Lung (tissue), 12 donors: Measurements from ENCODE around the gene RBPJ. TPM values are rescaled to one million over a fixed set of nuclear protein-coding genes. Genes with fewer than 3 reads are reported as not detected.

Experiments
- ATAC-seq: fragments of 200-7000 bp; cut with Tn5 transposase; one replicate; pipeline ENCODE4 v1.9.1; 2020; ENCODE audit warnings: moderate number of reproducible peaks; ENCODE audit not compliant: insufficient read depth, low FRiP score
- DNase-seq, 3 donors: peaks; one replicate each; pipeline ENCODE4 v3.0.0-alpha.2; 2013 to 2017
- H3K27ac ChIP-seq, 2 donors: one replicate each; pipeline ENCODE4 v1.5.1; 2013; ENCODE audit warnings: mild to moderate bottlenecking in 2 of 2, moderate library complexity in 2 of 2, control low read depth in 1 of 2, inconsistent platforms in 1 of 2, low read depth in 1 of 2, low read length in 1 of 2
- H3K27me3 ChIP-seq, 3 donors: one replicate each; pipeline ENCODE4 v1.5.1; 2013; ENCODE audit warnings: low read length in 2 of 3; ENCODE audit not compliant: control insufficient read depth in 3 of 3, insufficient read depth in 3 of 3
- H3K36me3 ChIP-seq, 4 donors: one replicate each; pipeline ENCODE4 v1.5.1; 2013; ENCODE audit warnings: low read length in 4 of 4, mild to moderate bottlenecking in 1 of 4, moderate library complexity in 1 of 4; ENCODE audit not compliant: control insufficient read depth in 4 of 4, insufficient read depth in 4 of 4
- H3K4me1 ChIP-seq, 5 donors: one replicate each; pipeline ENCODE4 v1.5.1; 2013; ENCODE audit warnings: low read length in 5 of 5, mild to moderate bottlenecking in 2 of 5, moderate library complexity in 1 of 5; ENCODE audit not compliant: control insufficient read depth in 5 of 5, insufficient read depth in 5 of 5
- H3K4me3 ChIP-seq: one replicate; pipeline ENCODE4 v1.5.1; 2013; ENCODE audit warnings: mild to moderate bottlenecking, control low read depth, moderate library complexity
- H3K9ac ChIP-seq, 2 donors: one replicate each; pipeline ENCODE4 v1.5.1; 2013; ENCODE audit warnings: low read length in 2 of 2, control low read depth in 1 of 2; ENCODE audit not compliant: insufficient read depth in 1 of 2
- H3K9me3 ChIP-seq, 4 donors: one replicate each; pipeline ENCODE4 v1.5.1; 2013; ENCODE audit warnings: low read length in 3 of 4, mild to moderate bottlenecking in 1 of 4, moderate library complexity in 1 of 4; ENCODE audit not compliant: control insufficient read depth in 4 of 4, insufficient read depth in 3 of 4
- WGBS, 2 donors: extraction: QIAGEN DNeasy Blood & Tissue Kit; methylation state at CpG; one replicate each; pipeline ENCODE4 v1.1.7; 2013; 5-methylcytosine and 5-hydroxymethylcytosine counted together
- polyA plus RNA-seq, 2 donors: library from polyadenylated mRNA; stranded (reverse); fragments of 200-250 nt; gene quantifications; one replicate each; pipeline ENCODE4 v1.2.1, GENCODE V29; 2013
- total RNA-seq, 2 donors: library from RNA; depleted of rRNA in 1 of 2; stranded (reverse); fragments of >200 nt in 1 of 2; gene quantifications; one replicate each; pipeline ENCODE4 v1.2.1, GENCODE V29; 2014 to 2021
- TF ChIP-seq, protein P1 (sequence below): IDR thresholded peaks from 2 replicates; pipeline ENCODE4 v1.5.1; 2012; ENCODE audit warnings: mild to moderate bottlenecking; ENCODE audit errors: control extremely low read depth, extremely low read depth
- donor health status: control.
- donor health status: control.
- donor health status: Bipolar disorder and iron deficiency.
- donor health status: healthy.
- donor health status: DM: yes; HTN: yes; CAD: no.

Gene RBPJ
- total and polyA plus RNA-seq, 4 donors = 39.1 to 130 (median 58.9) TPM

DNA sequence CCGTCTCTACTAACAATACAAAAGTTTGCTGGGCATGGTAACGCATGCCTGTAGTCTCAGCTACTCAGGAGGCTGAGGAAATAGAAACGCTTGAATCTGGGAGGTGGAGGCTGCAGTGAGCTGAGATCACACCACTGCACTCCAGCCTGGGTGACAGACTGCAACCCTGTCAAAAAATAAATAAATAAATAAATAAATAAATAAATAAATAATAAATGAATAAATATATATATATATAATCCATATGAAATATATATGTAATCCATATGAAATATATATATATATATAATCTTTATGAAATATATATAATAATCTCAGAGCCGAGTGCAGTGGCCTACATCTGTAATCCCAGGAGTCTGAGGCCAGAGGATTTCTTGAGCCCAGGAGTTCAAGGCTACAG, 17.8 kb upstream of the RBPJ start:
- ATAC-seq (no peak), DNase-seq (no peak)
- Histone ChIP-seq H3K9ac (no peak overlapping the region), H3K9me3 (no peaks in the 10 kb centered on the region), H3K27ac (no peak overlapping the region), H3K27me3 (no peaks in the 10 kb centered on the region), H3K36me3 (no peaks in the 10 kb centered on the region), H3K4me1 (peaks cover 0 to 22% (median 10%) of the 10 kb centered on the region in 5 donors), H3K4me3 (no peak overlapping the region)
- TF ChIP-seq, protein P1, sequence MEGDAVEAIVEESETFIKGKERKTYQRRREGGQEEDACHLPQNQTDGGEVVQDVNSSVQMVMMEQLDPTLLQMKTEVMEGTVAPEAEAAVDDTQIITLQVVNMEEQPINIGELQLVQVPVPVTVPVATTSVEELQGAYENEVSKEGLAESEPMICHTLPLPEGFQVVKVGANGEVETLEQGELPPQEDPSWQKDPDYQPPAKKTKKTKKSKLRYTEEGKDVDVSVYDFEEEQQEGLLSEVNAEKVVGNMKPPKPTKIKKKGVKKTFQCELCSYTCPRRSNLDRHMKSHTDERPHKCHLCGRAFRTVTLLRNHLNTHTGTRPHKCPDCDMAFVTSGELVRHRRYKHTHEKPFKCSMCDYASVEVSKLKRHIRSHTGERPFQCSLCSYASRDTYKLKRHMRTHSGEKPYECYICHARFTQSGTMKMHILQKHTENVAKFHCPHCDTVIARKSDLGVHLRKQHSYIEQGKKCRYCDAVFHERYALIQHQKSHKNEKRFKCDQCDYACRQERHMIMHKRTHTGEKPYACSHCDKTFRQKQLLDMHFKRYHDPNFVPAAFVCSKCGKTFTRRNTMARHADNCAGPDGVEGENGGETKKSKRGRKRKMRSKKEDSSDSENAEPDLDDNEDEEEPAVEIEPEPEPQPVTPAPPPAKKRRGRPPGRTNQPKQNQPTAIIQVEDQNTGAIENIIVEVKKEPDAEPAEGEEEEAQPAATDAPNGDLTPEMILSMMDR = no peak
- 96 to 97% methylated on average over 4 of the region's 4 CpGs for WGBS, 2 donors

DNA sequence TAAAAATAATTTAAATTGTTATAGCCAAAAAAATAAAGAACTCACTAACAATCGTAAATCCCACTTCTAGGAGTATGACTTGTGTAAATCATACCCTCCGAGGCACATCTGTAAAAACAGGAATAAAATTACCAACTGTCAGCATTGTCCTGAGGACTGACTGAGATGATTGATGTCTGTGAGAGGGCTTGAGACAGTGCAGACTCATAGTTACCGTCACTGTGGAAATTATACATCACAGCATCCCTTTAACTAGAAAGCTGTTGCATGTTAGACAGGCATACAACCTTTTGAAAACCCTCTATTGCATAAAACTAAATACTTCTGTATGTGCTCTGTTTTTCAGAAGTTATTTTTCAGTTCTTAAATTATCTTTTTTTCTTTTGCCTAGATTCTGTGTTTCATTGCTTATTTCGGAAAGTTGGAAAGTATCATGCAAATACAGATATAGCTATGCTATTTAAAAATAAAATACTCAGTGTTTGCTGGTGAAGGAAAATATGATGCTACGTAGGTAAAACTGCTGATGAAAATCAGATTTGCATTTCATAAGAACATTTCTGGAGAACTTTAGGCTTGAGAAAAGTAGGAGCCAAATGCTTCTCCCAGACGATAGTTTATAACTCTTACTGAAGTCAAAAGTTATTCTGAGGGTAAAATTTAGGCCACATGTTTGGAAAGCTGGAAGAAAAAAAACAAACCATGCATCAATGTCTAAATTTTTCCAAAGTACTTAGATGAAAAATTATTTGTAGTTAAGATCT, 13.6 kb upstream of the RBPJ start:
- no peaks in the 10 kb centered on the region for H3K36me3 ChIP-seq
- H3K4me3 ChIP-seq = no peak overlapping the region
- no peak overlapping the region for H3K27ac ChIP-seq

GRCh38 chr4:26308568-26308967, 12.2 kb upstream of the RBPJ start:
- Histone ChIP-seq H3K36me3 (no peaks in the 10 kb centered on the region), H3K9me3 (no peaks in the 10 kb centered on the region), H3K9ac (no peak overlapping the region), H3K4me1 (no peaks in the 10 kb centered on the region), H3K4me3 (no peak overlapping the region), H3K27ac (no peak overlapping the region), H3K27me3 (no peaks in the 10 kb centered on the region)
- ATAC-seq (no peak), DNase-seq (no peak)
- TF ChIP-seq, protein P1 = no peak

More for the DNA sequence above, 13.6 kb upstream of the RBPJ start:
- no peaks in the 10 kb centered on the region for H3K27me3 ChIP-seq
- H3K9me3 ChIP-seq = no peaks in the 10 kb centered on the region
- WGBS, 2 donors = 76 to 81% methylated on average over 6 of the region's 6 CpGs
- no peak overlapping the region for H3K9ac ChIP-seq
- H3K4me1 ChIP-seq = no peaks in the 10 kb centered on the region
- ATAC-seq (no peak), DNase-seq (no peak)
- TF ChIP-seq, protein P1 = no peak

DNA sequence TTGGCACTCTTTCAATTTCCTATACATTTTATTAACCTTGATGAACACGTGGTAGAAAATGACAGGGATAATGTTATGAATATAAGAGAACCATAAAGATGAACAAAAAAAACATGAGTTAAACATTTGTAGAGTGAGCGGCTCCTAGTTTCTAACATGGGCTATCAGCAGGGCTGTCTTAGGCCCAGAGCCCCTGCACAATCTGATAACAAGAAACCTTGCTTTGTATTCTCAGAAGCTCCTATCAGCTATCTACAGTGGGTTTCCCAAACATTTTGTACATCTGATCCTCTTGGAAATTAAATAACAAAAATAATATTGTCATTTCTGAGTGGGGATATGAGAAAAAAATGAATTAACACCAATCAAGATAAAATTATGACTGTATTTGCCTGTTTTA, 10.6 kb upstream of the RBPJ start:
- WGBS, 2 donors = 69 to 87% methylated on average over 2 of the region's 2 CpGs
- no peak overlapping the region for H3K27ac ChIP-seq
- ATAC-seq (no peak), DNase-seq (no peak)
- TF ChIP-seq, protein P1 = no peak
- H3K36me3 ChIP-seq = no peaks in the 10 kb centered on the region
- no peak overlapping the region for H3K9ac ChIP-seq
- no peak overlapping the region for H3K4me3 ChIP-seq
- H3K9me3 ChIP-seq = no peaks in the 10 kb centered on the region
- H3K27me3 ChIP-seq = no peaks in the 10 kb centered on the region
- no peaks in the 10 kb centered on the region for H3K4me1 ChIP-seq
